Neuronal stem cell (in vitro differentiated cells): Measurements from ENCODE around the gene RAP1GAP2.

Experiments used
- DNase-seq: peaks from one replicate; pipeline ENCODE4 v3.0.0-alpha.2; 2013; ENCODE audit warnings: low spot score
- H2AFZ ChIP-seq: one replicate; pipeline ENCODE4 v1.6.1; 2013; ENCODE audit warnings: mild to moderate bottlenecking, low read length, inconsistent platforms
- H2AK5ac ChIP-seq: 2 replicates; pipeline ENCODE4 v1.6.1; 2013; ENCODE audit warnings: low read depth, mild to moderate bottlenecking, inconsistent platforms, low read length, moderate library complexity, mixed read lengths
- H2BK120ac ChIP-seq: 2 replicates; pipeline ENCODE4 v1.6.1; 2013; ENCODE audit warnings: low read depth, mild to moderate bottlenecking, inconsistent platforms, low read length, moderate library complexity, mixed read lengths
- H2BK12ac ChIP-seq: one replicate; pipeline ENCODE4 v1.6.1; 2013; ENCODE audit warnings: low read length, inconsistent platforms
- H2BK15ac ChIP-seq: 2 replicates; pipeline ENCODE4 v1.6.1; 2013; ENCODE audit warnings: mild to moderate bottlenecking, low read length, inconsistent platforms, mixed read lengths
- H2BK5ac ChIP-seq: one replicate; pipeline ENCODE4 v1.6.1; 2013; ENCODE audit warnings: inconsistent platforms, mild to moderate bottlenecking, low read length, moderate library complexity
- H3K14ac ChIP-seq: one replicate; pipeline ENCODE4 v1.6.1; 2013; ENCODE audit warnings: low read length, inconsistent platforms
- H3K18ac ChIP-seq: 2 replicates; pipeline ENCODE4 v1.6.1; 2013; ENCODE audit warnings: low read length, inconsistent platforms
- H3K23ac ChIP-seq: 2 replicates; pipeline ENCODE4 v1.6.1; 2013; ENCODE audit warnings: low read depth, mild to moderate bottlenecking, mixed read lengths, low read length, inconsistent platforms; ENCODE audit not compliant: poor library complexity
- H3K27ac ChIP-seq: replicated peaks from 3 replicates; pipeline ENCODE4 v1.5.1; 2013; ENCODE audit warnings: low read length, inconsistent platforms
- H3K27me3 ChIP-seq, 3 experiments: 2 replicates each; pipeline ENCODE4 v1.6.1; 2013; ENCODE audit warnings: low read length in 3 of 3, mild to moderate bottlenecking in 2 of 3, inconsistent platforms in 1 of 3, low read depth in 1 of 3, mixed read lengths in 1 of 3, moderate library complexity in 1 of 3; ENCODE audit not compliant: control insufficient read depth in 3 of 3, insufficient read depth in 3 of 3
- H3K36me3 ChIP-seq, 2 donors: replicated peaks in 1 of 2; 2 replicates each; pipeline ENCODE4 v1.6.1; 2013; ENCODE audit warnings: low read length in 2 of 2; ENCODE audit not compliant: control insufficient read depth in 2 of 2, insufficient read depth in 2 of 2
- H3K4ac ChIP-seq: 2 replicates; pipeline ENCODE4 v1.6.1; 2013; ENCODE audit warnings: inconsistent platforms, mild to moderate bottlenecking, low read length, moderate library complexity
- H3K4me1 ChIP-seq, 2 donors: 1 replicate in 1 of 2; 2 replicates in 1 of 2; pipeline ENCODE4 v1.6.1; 2013; ENCODE audit warnings: low read length in 2 of 2, low read depth in 1 of 2; ENCODE audit not compliant: control insufficient read depth in 2 of 2, insufficient read depth in 1 of 2
- H3K4me2 ChIP-seq: one replicate; pipeline ENCODE4 v1.6.1; 2013; ENCODE audit warnings: mild to moderate bottlenecking, low read length, inconsistent platforms; ENCODE audit not compliant: insufficient read depth, poor library complexity, severe bottlenecking
- H3K4me3 ChIP-seq, 2 donors: 2 replicates each; pipeline ENCODE4 v1.5.1; 2013; ENCODE audit warnings: low read length in 2 of 2, mild to moderate bottlenecking in 2 of 2, inconsistent platforms in 1 of 2, moderate library complexity in 1 of 2
- H3K79me1 ChIP-seq: one replicate; pipeline ENCODE4 v1.6.1; 2013; ENCODE audit warnings: low read depth, mild to moderate bottlenecking, inconsistent platforms, low read length, moderate library complexity
- H3K9ac ChIP-seq: one replicate; pipeline ENCODE4 v1.6.1; 2013; ENCODE audit warnings: mild to moderate bottlenecking, low read depth, low read length, inconsistent platforms; ENCODE audit not compliant: poor library complexity
- H3K9me3 ChIP-seq, 2 donors: replicated peaks in 1 of 2; 2 replicates each; pipeline versions ENCODE3 to v1.6.1; 2013; ENCODE audit warnings: low read length in 2 of 2, mild to moderate bottlenecking in 2 of 2, inconsistent platforms in 1 of 2, low read depth in 1 of 2, mixed read lengths in 1 of 2, moderate library complexity in 1 of 2; ENCODE audit not compliant: control insufficient read depth in 2 of 2, insufficient read depth in 1 of 2
- H4K8ac ChIP-seq: one replicate; pipeline ENCODE4 v1.6.1; 2013; ENCODE audit warnings: low read depth, mild to moderate bottlenecking, inconsistent platforms, low read length, moderate library complexity
- H4K91ac ChIP-seq: one replicate; pipeline ENCODE4 v1.6.1; 2013; ENCODE audit warnings: low read length, low read depth, mild to moderate bottlenecking, inconsistent platforms; ENCODE audit not compliant: poor library complexity
- WGBS, 2 donors: extraction: QIAGEN DNeasy Blood & Tissue Kit; methylation state at CpG; one replicate each; pipeline ENCODE4 v1.1.7; 2013; ENCODE audit warnings: missing lambda C conversion rate in 2 of 2, mixed read lengths in 1 of 2; ENCODE audit not compliant: insufficient read length in 2 of 2, insufficient replicate concordance in 1 of 2; ENCODE audit errors: extremely low coverage in 2 of 2; 5-methylcytosine and 5-hydroxymethylcytosine counted together

RAP1GAP2 gene

DNA sequence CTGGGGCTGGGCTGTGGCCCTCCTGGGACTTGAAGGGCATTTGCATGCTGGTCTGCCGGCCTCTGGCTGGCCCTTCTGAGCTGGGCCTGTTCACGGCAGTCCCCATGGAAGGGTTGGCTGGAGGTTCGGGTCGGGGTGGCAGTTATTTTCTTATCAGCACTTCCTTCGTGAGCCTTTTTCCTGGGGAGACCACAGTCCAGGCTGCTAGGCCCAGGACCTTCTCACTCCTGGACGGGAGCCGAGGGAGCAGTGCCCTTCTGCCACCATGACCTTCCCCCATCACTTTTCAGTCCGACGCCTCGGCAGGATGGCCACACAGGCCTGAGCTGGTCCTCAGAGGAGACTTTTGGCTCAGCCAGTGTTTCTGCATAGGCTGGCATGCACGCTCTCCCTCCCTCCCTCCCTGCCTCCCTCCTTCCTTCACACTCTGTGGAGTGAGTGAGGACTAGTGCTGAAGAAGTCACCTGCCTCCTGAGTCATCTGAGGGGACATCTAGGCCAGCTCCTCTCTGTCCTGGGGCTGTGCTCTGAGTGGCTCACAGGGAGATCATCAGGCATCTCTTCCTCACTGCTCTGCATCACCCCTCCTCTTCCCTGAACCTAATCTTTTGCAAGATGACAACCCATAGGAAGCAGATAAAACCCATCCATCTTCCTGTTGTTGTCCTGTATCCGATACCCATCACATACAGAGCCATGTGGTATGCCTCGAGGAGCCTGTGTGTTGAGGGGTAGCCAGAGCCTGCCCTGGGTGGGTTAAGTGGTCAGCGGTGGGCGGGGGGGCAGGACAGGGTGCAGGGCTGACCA, 109.7 kb downstream of the RAP1GAP2 start:
- no peak overlapping the region for H4K8ac ChIP-seq
- no peak overlapping the region for H2AFZ ChIP-seq
- peaks cover 0 to 16% (median 0%) of the 10 kb centered on the region in 3 experiments for H3K27me3 ChIP-seq
- no peak for DNase-seq
- H3K4ac ChIP-seq = no peak overlapping the region
- H2BK12ac ChIP-seq = no peak overlapping the region
- no CpG with 5 or more reads among the region's 15 CpGs for WGBS, 2 donors
- no peaks in the 10 kb centered on the region for H3K36me3 ChIP-seq
- peak overlapping the region; percentile 28 for H3K18ac ChIP-seq
- H3K79me1 ChIP-seq = no peaks in the 10 kb centered on the region
- H2BK120ac ChIP-seq = no peak overlapping the region
- H2BK15ac ChIP-seq = peak overlapping the region; percentile 2
- H3K4me1 ChIP-seq = peaks cover 0 to 13% of the 10 kb centered on the region in 2 donors
- no peak overlapping the region for H3K4me2 ChIP-seq
- no peak overlapping the region for H4K91ac ChIP-seq
- H2BK5ac ChIP-seq = no peak overlapping the region
- no peak overlapping the region for H3K14ac ChIP-seq
- H3K9ac ChIP-seq = no peak overlapping the region
- H3K27ac ChIP-seq = no peak overlapping the region
- peaks cover 0 to 2% of the 10 kb centered on the region in 2 donors for H3K9me3 ChIP-seq
- no peak overlapping the region for H3K23ac ChIP-seq
- H3K4me3 ChIP-seq = no peak overlapping the region
- H2AK5ac ChIP-seq = no peak overlapping the region

DNA sequence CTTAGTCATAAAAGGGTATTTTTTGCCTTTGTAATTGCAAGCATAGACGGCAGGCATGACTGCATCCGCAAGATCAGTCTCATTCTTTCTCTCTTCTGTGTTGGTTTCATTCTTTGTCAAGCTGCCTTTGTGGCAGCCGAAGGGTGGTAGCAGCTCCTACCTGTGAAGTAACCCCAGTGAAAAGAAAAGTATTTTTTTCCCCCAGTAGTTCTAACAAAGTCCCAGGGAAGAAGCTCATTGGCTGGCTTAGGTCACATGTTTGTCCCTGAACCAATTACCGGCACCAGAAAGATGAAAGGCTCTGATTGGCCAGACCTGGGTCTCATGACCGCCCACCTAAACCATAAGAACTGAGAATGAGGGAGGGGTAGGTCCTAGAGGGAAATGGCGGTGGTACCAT, 110.7 kb downstream of the RAP1GAP2 start:
- Histone ChIP-seq H3K4me1 (peaks cover 0 to 13% of the 10 kb centered on the region in 2 donors), H2AFZ (no peak overlapping the region), H3K27me3 (peaks cover 0 to 16% (median 0%) of the 10 kb centered on the region in 3 experiments), H2AK5ac (no peak overlapping the region), H3K23ac (no peak overlapping the region), H3K4ac (no peak overlapping the region), H3K79me1 (no peaks in the 10 kb centered on the region), H2BK120ac (no peak overlapping the region), H3K4me3 (no peak overlapping the region), H3K18ac (peak overlapping the region; percentile 13), H4K8ac (no peak overlapping the region), H3K4me2 (no peak overlapping the region), H2BK12ac (no peak overlapping the region), H3K9ac (no peak overlapping the region), H4K91ac (no peak overlapping the region), H3K9me3 (no peaks in the 10 kb centered on the region), H3K27ac (no peak overlapping the region), H3K36me3 (no peaks in the 10 kb centered on the region), H2BK5ac (no peak overlapping the region), H3K14ac (no peak overlapping the region), H2BK15ac (no peak overlapping the region)
- WGBS, 2 donors = no CpG with 5 or more reads among the region's 6 CpGs
- DNase-seq = no peak

- H3K4me3 ChIP-seq = no peak overlapping the region
- peak overlapping the region; percentile 43 for H3K14ac ChIP-seq
- peaks cover 0 to 7% of the 10 kb centered on the region in 2 donors for H3K4me1 ChIP-seq
- H2BK12ac ChIP-seq = no peak overlapping the region
- peaks cover 0 to 4% (median 0%) of the 10 kb centered on the region in 3 experiments for H3K27me3 ChIP-seq
- peak overlapping the region; percentile 38 for H2BK15ac ChIP-seq
- H2BK120ac ChIP-seq = peak overlapping the region; percentile 41
- no CpG with 5 or more reads among the region's 13 CpGs for WGBS, 2 donors
- no peaks in the 10 kb centered on the region for H3K79me1 ChIP-seq
- H3K23ac ChIP-seq = peak overlapping the region; percentile 89
- no peak overlapping the region for H4K8ac ChIP-seq
- no peak overlapping the region for H3K27ac ChIP-seq
- H4K91ac ChIP-seq = no peak overlapping the region
- H3K4me2 ChIP-seq = no peak overlapping the region
- DNase-seq = no peak
- no peak overlapping the region for H2BK5ac ChIP-seq
- H3K18ac ChIP-seq = peak overlapping the region; percentile 67
- H3K9ac ChIP-seq = peak overlapping the region; percentile 30
- no peak overlapping the region for H3K4ac ChIP-seq
- no peak overlapping the region for H2AFZ ChIP-seq
- H2AK5ac ChIP-seq = peak overlapping the region; percentile 85
- H3K36me3 ChIP-seq = no peaks in the 10 kb centered on the region
- no peaks in the 10 kb centered on the region for H3K9me3 ChIP-seq
These were observed 113.1 kb downstream of the RAP1GAP2 start for GRCh38 chr17:2909175-2909845.

- no peak for DNase-seq
- Histone ChIP-seq H4K8ac (no peak overlapping the region), H3K23ac (no peak overlapping the region), H2BK12ac (no peak overlapping the region), H3K9me3 (no peaks in the 10 kb centered on the region), H2BK15ac (peak overlapping the region; percentile 38), H3K27me3 (peaks cover 0 to 4% (median 0%) of the 10 kb centered on the region in 3 experiments), H3K27ac (no peak overlapping the region), H2AK5ac (peak overlapping the region; percentile 88), H3K4me2 (no peak overlapping the region), H3K4me3 (no peak overlapping the region), H3K9ac (peak overlapping the region; percentile 30), H2BK120ac (peak overlapping the region; percentile 41), H2BK5ac (no peak overlapping the region), H4K91ac (no peak overlapping the region), H3K36me3 (no peaks in the 10 kb centered on the region), H3K4ac (no peak overlapping the region), H3K4me1 (peaks cover 0 to 3% of the 10 kb centered on the region in 2 donors), H3K18ac (peak overlapping the region; percentile 58), H3K14ac (peak overlapping the region; percentile 43), H3K79me1 (no peaks in the 10 kb centered on the region), H2AFZ (no peak overlapping the region)
- WGBS, 2 donors = no CpG with 5 or more reads among the region's 4 CpGs
These were observed 113.6 kb downstream of the RAP1GAP2 start for GRCh38 chr17:2909846-2910234.
